NCI-H2196 treated with DMSO at 0.1 percent for 48 hours (cell line): ENCODE measurements around the gene MACROD1.
A peak's percentile ranks its signal among the peaks of the same experiment; 100 is the strongest.
"Not testable (repeated sequence)": the region's sequence is repeated elsewhere in the genome, so short reads cannot be mapped to it uniquely, and the experiment has no call there.

Experiments
- DNase-seq: peaks from one replicate; lab custom pipeline; 2025; ENCODE audit not compliant: unreplicated experiment; lab: John Stamatoyannopoulos, UW

Gene MACROD1

DNA sequence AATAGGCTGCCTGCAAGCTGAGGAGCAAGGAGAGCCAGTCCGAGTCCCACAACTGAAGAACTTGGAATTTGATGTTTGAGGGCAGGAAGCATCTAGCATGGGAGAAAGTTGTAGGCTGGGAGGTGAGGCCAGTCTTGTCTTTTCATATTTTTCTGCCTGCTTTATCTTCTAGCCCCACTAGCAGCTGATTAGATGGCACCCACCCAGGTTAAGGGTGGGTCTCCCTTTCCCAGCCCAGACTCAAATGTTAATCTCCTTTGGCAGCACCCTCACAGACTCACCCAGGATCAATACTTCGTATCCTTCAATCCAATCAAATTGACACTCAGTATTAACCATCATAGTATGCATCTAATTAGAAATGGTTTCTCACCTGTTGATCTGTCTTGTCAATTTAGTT, 196.5 kb downstream of the MACROD1 start:
- DNase-seq, result no peak

DNA sequence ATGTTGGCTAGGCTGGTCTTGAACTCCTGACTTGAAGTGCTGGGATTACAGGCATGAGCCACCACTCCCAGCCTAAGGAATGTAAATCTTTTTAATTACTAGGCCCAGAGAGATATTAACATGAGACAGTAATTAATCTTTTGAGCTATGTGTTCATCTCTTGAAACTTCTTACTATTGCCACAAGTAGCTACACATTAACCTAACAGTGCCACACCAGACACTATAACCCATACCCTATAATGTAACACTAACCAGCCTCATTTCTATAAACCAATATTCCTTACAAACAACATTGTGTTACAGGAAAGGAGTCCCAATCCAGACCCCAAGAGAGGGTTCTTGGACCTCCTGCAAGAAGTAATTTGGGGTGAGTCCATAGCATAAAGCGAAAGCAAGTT, 199.5 kb downstream of the MACROD1 start:
- no peak for DNase-seq

- not testable (repeated sequence) for DNase-seq
Observed at GRCh38 chr11:63963895-63964294, 202.0 kb downstream of the MACROD1 start.

DNA sequence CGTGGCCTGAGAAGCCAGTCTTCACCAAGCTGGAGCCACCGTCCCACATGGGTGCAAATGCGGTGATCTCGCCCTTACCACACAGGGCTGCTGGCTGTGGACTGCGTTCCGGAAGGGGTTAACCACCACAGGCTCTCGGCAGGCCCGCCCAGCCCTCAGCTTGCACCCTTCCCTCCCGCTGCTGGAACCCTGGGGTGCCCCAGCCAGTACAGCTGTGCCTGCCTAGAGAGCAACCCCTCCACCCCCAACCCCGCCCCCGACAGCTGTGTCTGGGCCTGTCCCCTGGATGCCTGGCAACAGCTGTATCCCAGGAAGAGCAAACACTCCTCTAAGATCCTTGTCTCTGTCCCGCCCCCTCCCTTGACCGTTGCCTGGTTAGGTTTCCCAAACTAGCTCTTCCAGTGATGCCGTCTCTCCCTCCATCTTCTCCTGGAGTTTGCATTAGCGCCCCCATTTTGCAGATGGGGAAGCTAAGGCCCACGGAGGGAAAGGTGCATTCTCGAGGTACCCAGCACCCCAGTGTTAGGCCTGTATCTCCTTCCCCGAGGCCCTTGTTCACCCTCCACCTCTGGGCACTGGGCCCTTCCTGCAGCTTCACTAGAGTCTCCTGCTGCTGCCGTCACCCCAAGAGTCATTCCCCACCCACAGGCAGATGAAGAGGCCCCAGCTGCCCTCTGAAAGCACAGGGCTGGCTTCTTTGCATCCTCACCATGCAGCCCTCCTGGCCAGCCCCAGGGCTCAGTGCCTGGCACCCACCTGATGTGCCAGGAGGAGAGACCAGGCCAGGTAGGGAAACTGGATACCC, 204.1 kb downstream of the MACROD1 start:
- peak; percentile 84 for DNase-seq

GRCh38 chr11:63958008-63958407, 207.9 kb downstream of the MACROD1 start:
- DNase-seq, result no peak

- no peak for DNase-seq
Observed at GRCh38 chr11:63952570-63952969, 213.3 kb downstream of the MACROD1 start.

DNA sequence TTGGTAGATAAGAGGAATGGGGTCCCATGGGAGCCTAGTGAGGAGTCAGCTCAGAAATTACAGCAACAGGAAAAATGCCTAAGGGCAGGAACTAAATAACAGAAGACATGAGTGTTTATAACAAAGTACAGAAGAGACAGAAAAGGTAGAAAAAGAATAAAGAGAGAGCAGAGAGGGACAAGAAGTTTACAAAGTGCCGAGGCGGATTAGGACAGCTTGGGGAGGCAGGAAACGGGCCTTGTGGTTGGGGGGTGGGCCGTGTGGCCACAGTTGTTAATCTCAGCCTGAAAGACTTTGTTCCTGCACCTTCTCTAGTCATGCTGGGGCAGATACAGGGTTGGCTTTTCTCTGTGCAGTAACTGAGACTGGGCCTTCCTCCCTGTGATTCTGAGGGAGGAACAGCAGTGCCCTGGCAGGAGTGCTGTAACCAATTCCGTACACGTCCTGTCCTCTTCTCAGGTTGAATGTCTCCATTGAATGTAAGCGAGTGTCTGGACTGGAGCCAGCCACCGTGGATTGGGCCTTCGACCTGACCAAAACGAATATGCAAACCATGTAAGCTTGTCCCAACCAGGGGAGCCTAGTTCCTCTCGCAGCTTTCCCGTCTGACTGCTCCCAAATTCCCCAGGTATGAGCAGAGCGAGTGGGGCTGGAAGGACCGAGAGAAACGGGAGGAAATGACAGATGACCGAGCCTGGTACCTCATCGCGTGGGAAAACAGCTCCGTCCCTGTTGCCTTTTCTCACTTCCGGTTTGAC, 214.0 kb downstream of the MACROD1 start:
- no peak for DNase-seq
